Measurements from ENCODE around the gene USPL1. TPM values are rescaled to one million over a fixed set of nuclear protein-coding genes. Genes with fewer than 3 reads are reported as not detected.

The USPL1 gene
- total RNA-seq, 2 donors from 2014 or later: 17.8 to 18.2 TPM

GRCh38 chr13:30675717-30676116 lies 58.0 kb downstream of the USPL1 start:
- peaks cover 17% of the 10 kb centered on the region for H3K4me1 Mint-ChIP-seq (ENCODE audit: low read depth)
- H3K4me3 Mint-ChIP-seq: peak overlapping the region in 1 of 2 donors; percentile 85
- DNase-seq: no peak
- no peak for ATAC-seq (replicated peaks in 1 of 2)
- H3K36me3 Mint-ChIP-seq (ENCODE audit: insufficient read depth in 2 of 2): peaks cover 2% of the 10 kb centered on the region in 2 donors
- H3K27ac Mint-ChIP-seq: no peak overlapping the region
- peaks cover 20% of the 10 kb centered on the region for H3K27me3 Mint-ChIP-seq (ENCODE audit: low read depth)
- no peaks in the 10 kb centered on the region for H3K9me3 Mint-ChIP-seq

DNA sequence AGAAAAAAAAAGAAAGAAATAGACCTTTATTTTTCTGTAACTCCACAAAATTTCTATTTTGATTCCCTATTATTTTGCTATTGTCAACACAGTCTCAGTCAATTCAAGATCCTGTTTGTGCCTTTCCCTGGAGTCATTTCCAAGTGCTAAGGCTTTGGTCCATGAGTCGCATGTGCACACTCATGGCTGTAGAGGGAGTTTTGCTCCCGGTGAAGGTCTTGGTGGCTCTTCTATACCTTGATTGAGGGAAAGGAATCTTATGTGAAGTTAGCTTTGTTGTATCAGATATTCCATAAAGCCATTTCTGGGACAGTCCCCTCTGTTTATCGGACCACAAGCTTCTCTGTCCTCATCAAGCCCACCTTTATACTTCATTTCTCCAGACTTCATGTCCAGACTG lies 59.0 kb downstream of the USPL1 start:
- no peaks in the 10 kb centered on the region for H3K9me3 Mint-ChIP-seq
- ATAC-seq (replicated peaks in 1 of 2) (no peak), DNase-seq (no peak)
- H3K27me3 Mint-ChIP-seq (ENCODE audit: low read depth): peaks cover 20% of the 10 kb centered on the region
- H3K36me3 Mint-ChIP-seq (ENCODE audit: insufficient read depth in 2 of 2): peaks cover 2% of the 10 kb centered on the region in 2 donors
- H3K4me3 Mint-ChIP-seq: no peak overlapping the region
- H3K4me1 Mint-ChIP-seq (ENCODE audit: low read depth): peaks cover 17% of the 10 kb centered on the region
- H3K27ac Mint-ChIP-seq: no peak overlapping the region

- peaks cover 20% of the 10 kb centered on the region for H3K27me3 Mint-ChIP-seq (ENCODE audit: low read depth)
- H3K36me3 Mint-ChIP-seq (ENCODE audit: insufficient read depth in 2 of 2): peaks cover 2% of the 10 kb centered on the region in 2 donors
- no peak overlapping the region for H3K4me3 Mint-ChIP-seq
- ATAC-seq (replicated peaks in 1 of 2): peak; percentile 87 to 93
- peaks cover 9% of the 10 kb centered on the region for H3K4me1 Mint-ChIP-seq (ENCODE audit: low read depth)
- no peaks in the 10 kb centered on the region for H3K9me3 Mint-ChIP-seq
- no peak overlapping the region for H3K27ac Mint-ChIP-seq
- peak; percentile 23 to 27 for DNase-seq
Observed at GRCh38 chr13:30679483-30680330, 62.0 kb downstream of the USPL1 start.

DNA sequence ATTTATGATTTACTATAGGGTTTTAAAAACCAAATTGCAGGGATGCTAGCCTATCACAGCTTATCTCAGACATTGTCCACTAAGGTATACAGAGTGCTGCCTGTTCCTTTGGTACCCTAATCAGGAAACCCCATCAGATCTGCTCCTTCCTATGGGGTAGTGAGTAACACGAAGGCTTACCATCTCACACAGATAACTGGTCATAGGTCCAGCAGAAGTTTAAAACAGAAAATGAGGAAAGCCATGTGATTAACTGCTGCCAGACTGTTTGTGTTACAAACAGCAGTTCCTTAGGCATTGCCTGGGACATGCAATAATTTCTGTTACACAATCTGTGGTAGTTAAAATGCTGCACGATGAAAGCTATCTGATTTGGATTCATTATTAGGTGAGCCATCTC lies 64.1 kb downstream of the USPL1 start:
- DNase-seq (no peak), ATAC-seq (replicated peaks in 1 of 2) (no peak)
- no peaks in the 10 kb centered on the region for H3K36me3 Mint-ChIP-seq (ENCODE audit: insufficient read depth in 2 of 2)
- no peak overlapping the region for H3K27ac Mint-ChIP-seq
- H3K4me1 Mint-ChIP-seq (ENCODE audit: low read depth): peaks cover 9% of the 10 kb centered on the region
- peaks cover 17% of the 10 kb centered on the region for H3K27me3 Mint-ChIP-seq (ENCODE audit: low read depth)
- H3K9me3 Mint-ChIP-seq: peaks cover 0 to 2% of the 10 kb centered on the region in 2 donors
- H3K4me3 Mint-ChIP-seq: no peak overlapping the region

GRCh38 chr13:30685320-30685859 lies 67.7 kb downstream of the USPL1 start:
- Mint-ChIP-seq H3K4me1 (ENCODE audit: low read depth) (peaks cover 3% of the 10 kb centered on the region), H3K27me3 (ENCODE audit: low read depth) (peaks cover 17% of the 10 kb centered on the region), H3K27ac (no peak overlapping the region), H3K4me3 (no peak overlapping the region), H3K9me3 (peaks cover 0 to 6% of the 10 kb centered on the region in 2 donors), H3K36me3 (ENCODE audit: insufficient read depth in 2 of 2) (peaks cover 0 to 3% of the 10 kb centered on the region in 2 donors)
- DNase-seq (no peak), ATAC-seq (replicated peaks in 1 of 2) (no peak)

DNA sequence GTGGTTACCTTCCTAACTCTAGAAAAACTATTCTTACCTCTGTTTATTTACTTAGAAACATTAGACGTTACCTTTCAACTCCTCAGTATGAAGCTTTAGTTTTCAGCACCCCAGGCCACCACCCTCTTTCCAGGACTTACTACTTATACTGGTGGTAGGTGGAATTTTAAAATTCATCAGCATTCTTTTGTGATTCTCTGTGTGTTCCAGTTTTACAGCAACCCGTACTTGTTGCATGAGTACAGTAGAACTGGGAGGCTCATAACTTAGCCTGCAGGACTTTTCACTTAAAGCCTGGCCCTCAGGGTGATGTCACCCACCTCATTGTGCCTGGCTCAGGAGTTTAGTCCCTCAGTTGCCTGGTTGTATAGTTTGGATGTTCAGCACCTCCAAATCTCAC lies 68.3 kb downstream of the USPL1 start:
- peaks cover 17% of the 10 kb centered on the region for H3K27me3 Mint-ChIP-seq (ENCODE audit: low read depth)
- H3K4me1 Mint-ChIP-seq (ENCODE audit: low read depth): peaks cover 6% of the 10 kb centered on the region
- H3K9me3 Mint-ChIP-seq: peaks cover 0 to 6% of the 10 kb centered on the region in 2 donors
- DNase-seq (no peak), ATAC-seq (replicated peaks in 1 of 2) (no peak)
- peaks cover 0 to 3% of the 10 kb centered on the region in 2 donors for H3K36me3 Mint-ChIP-seq (ENCODE audit: insufficient read depth in 2 of 2)
- no peak overlapping the region for H3K27ac Mint-ChIP-seq
- H3K4me3 Mint-ChIP-seq: no peak overlapping the region

- Mint-ChIP-seq H3K27ac (no peak overlapping the region), H3K36me3 (ENCODE audit: insufficient read depth in 2 of 2) (peaks cover 0 to 3% of the 10 kb centered on the region in 2 donors), H3K4me3 (no peak overlapping the region), H3K9me3 (peaks cover 0 to 6% of the 10 kb centered on the region in 2 donors), H3K4me1 (ENCODE audit: low read depth) (peaks cover 6% of the 10 kb centered on the region), H3K27me3 (ENCODE audit: low read depth) (peaks cover 17% of the 10 kb centered on the region)
- DNase-seq (no peak), ATAC-seq (replicated peaks in 1 of 2) (no peak)
Observed at GRCh38 chr13:30687601-30688000, 69.9 kb downstream of the USPL1 start.

GRCh38 chr13:30689752-30690151 lies 72.0 kb downstream of the USPL1 start:
- H3K27me3 Mint-ChIP-seq (ENCODE audit: low read depth): peaks cover 30% of the 10 kb centered on the region
- no peak for DNase-seq
- H3K9me3 Mint-ChIP-seq: peaks cover 0 to 6% of the 10 kb centered on the region in 2 donors
- peaks cover 6% of the 10 kb centered on the region for H3K4me1 Mint-ChIP-seq (ENCODE audit: low read depth)
- no peak for ATAC-seq (replicated peaks in 1 of 2)
- H3K36me3 Mint-ChIP-seq (ENCODE audit: insufficient read depth in 2 of 2): peaks cover 0 to 3% of the 10 kb centered on the region in 2 donors
- H3K27ac Mint-ChIP-seq: no peak overlapping the region
- H3K4me3 Mint-ChIP-seq: no peak overlapping the region

DNA sequence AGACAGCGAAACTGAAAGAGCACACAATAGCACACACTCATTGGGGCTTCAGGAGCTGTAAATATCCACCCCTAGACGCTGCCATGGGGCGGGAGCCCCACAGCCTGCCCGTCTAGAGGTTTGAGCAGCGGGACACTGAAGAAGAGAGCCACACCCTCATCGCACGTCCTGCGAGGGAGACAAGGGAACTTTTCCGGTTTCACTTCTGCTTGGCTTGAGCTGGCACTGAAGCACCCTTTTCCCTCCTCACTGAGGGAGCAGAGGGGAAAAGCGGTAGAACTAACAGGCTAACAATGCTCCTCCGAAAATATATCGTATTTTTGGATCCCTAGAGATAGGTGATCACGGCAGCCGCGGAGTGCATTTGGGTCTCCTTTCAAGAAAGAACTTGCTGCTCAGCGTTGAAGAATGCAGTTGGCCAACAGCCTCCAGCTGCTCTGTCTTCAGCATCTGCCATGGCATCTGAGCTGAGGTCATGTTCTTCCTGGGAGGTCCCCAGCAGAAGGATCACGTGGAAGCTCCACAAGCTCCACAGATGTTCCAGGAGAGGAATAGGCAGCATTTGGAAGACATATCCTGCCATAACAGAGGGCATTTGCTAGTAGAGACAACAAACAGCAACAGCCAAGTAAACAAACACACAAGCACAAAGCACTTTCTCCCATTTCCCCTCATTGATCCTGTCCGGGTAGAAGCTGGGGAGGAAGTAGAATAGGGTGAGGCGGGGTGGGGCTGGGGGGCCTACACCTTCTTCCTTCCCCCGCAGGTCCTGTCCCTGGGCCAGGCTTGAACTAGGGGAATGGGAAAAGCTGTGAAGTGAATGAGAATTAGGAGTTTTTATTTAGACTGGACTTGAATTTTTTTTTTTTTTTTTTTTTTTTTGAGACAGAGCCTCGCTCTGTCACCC lies 72.8 kb downstream of the USPL1 start:
- H3K9me3 Mint-ChIP-seq: peaks cover 0 to 6% of the 10 kb centered on the region in 2 donors
- peaks cover 6% of the 10 kb centered on the region for H3K4me1 Mint-ChIP-seq (ENCODE audit: low read depth)
- no peak for DNase-seq
- H3K36me3 Mint-ChIP-seq (ENCODE audit: insufficient read depth in 2 of 2): peaks cover 0 to 3% of the 10 kb centered on the region in 2 donors
- H3K27me3 Mint-ChIP-seq (ENCODE audit: low read depth): peaks cover 35% of the 10 kb centered on the region
- peak; percentile 36 to 65 for ATAC-seq (replicated peaks in 1 of 2)
- H3K4me3 Mint-ChIP-seq: peak overlapping the region; percentile 63 to 76
- H3K27ac Mint-ChIP-seq: no peak overlapping the region

- H3K9me3 Mint-ChIP-seq: peaks cover 0 to 5% of the 10 kb centered on the region in 2 donors
- DNase-seq (no peak), ATAC-seq (replicated peaks in 1 of 2) (no peak)
- peaks cover 43% of the 10 kb centered on the region for H3K27me3 Mint-ChIP-seq (ENCODE audit: low read depth)
- H3K4me3 Mint-ChIP-seq: no peak overlapping the region
- no peak overlapping the region for H3K27ac Mint-ChIP-seq
- peaks cover 0 to 3% of the 10 kb centered on the region in 2 donors for H3K36me3 Mint-ChIP-seq (ENCODE audit: insufficient read depth in 2 of 2)
- peaks cover 17% of the 10 kb centered on the region for H3K4me1 Mint-ChIP-seq (ENCODE audit: low read depth)
Observed at GRCh38 chr13:30692113-30692512, 74.4 kb downstream of the USPL1 start.

- peaks cover 16% of the 10 kb centered on the region for H3K4me1 Mint-ChIP-seq (ENCODE audit: low read depth)
- peaks cover 65% of the 10 kb centered on the region for H3K27me3 Mint-ChIP-seq (ENCODE audit: low read depth)
- no peaks in the 10 kb centered on the region for H3K36me3 Mint-ChIP-seq (ENCODE audit: insufficient read depth in 2 of 2)
- ATAC-seq (replicated peaks in 1 of 2): peak in 1 of 2 donors; percentile 53
- DNase-seq: peak; percentile 6 to 15
- peak overlapping the region; percentile 72 for H3K27ac Mint-ChIP-seq
- H3K9me3 Mint-ChIP-seq: no peaks in the 10 kb centered on the region
- peak overlapping the region; percentile 41 to 70 for H3K4me3 Mint-ChIP-seq
Observed at GRCh38 chr13:30696278-30697176, 78.8 kb downstream of the USPL1 start.
